Muscle of arm (tissue), 12 donors: ENCODE results near the gene UBXN2A. TPM values are rescaled to one million over a fixed set of nuclear protein-coding genes. Genes with fewer than 3 reads are reported as not detected.
"Not testable (repeated sequence)": the region's sequence is repeated elsewhere in the genome, so short reads cannot be mapped to it uniquely, and the experiment has no call there.

Experiments
- DNase-seq: peaks from one replicate; pipeline ENCODE4 v3.0.0-alpha.2; 2013
- polyA plus RNA-seq, 12 donors: library from polyadenylated mRNA; unstranded; fragments of 120-200 nt; gene quantifications; one replicate each; pipeline ENCODE4 v1.2.1, GENCODE V29; 2013; ENCODE audit not compliant: insufficient read length in 12 of 12

Gene UBXN2A
- polyA plus RNA-seq, 12 donors = 15.3 to 68.6 (median 20.9) TPM

DNA sequence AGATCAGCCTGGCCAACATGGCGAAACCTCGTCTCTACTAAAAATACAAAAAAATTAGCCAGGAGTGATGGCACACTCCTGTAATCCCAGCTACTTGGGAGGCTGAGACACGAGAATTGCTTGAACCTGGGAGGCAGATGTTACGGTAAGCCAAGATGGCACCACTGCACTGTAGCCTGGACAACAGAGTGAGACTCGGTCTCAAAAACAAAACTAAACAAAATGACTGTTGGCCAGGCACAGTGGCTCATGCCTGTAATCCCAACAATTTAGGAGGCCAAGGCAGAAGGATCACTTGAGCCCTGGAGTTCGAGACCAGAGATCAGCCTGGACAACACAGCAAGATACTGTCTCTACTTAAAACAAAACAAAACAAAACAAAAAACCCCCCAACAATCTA, 102.9 kb downstream of the UBXN2A start:
- not testable (repeated sequence) for DNase-seq

- DNase-seq = no peak
Measured at GRCh38 chr2:24045511-24046508, 105.5 kb downstream of the UBXN2A start.

GRCh38 chr2:24046599-24046929, 106.3 kb downstream of the UBXN2A start:
- no peak for DNase-seq

- DNase-seq = peak; percentile 96
Measured at GRCh38 chr2:24046930-24047702, 106.9 kb downstream of the UBXN2A start, which contains the start of gene WDCP. TSS of gene WDCP (minus strand) at chr2:24047391. CDS start at chr2:24039494, 7,897 bp downstream.

GRCh38 chr2:24047703-24048033, 107.4 kb downstream of the UBXN2A start:
- DNase-seq = no peak

GRCh38 chr2:24048769-24049484, 108.7 kb downstream of the UBXN2A start:
- no peak for DNase-seq

DNA sequence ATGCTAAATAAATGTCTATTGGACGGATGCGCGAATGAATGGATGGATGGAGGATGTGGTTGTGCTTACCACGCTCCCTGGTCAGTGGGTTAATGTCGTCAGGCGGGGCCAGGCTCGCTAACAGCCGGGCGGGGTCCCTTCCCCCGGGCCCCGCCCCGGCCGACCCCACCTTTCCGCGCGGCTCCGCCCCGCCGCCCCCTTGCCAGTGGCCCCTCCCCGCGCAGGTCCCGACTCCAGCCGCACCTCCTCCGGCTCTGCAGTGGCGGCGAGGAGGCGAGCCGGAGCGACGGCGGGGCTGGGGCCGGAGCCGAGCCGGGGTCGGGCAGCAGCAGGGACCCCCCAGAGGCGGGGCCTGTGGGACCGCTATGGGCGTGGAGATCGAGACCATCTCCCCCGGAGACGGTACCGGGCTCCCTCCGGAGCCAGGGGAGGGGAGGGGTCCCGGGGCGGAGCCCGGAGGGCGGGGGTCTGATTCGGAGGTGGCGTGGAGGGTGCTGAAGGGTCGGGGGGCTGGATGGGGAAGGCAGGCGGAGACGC, 109.3 kb downstream of the UBXN2A start, which contains the start of gene FKBP1B:
Gene FKBP1B (plus strand): TSS at position 257 of the 537 bp plus-strand sequence. CDS start 109 bp downstream, at position 366.
- peak; percentile 20 for DNase-seq

DNA sequence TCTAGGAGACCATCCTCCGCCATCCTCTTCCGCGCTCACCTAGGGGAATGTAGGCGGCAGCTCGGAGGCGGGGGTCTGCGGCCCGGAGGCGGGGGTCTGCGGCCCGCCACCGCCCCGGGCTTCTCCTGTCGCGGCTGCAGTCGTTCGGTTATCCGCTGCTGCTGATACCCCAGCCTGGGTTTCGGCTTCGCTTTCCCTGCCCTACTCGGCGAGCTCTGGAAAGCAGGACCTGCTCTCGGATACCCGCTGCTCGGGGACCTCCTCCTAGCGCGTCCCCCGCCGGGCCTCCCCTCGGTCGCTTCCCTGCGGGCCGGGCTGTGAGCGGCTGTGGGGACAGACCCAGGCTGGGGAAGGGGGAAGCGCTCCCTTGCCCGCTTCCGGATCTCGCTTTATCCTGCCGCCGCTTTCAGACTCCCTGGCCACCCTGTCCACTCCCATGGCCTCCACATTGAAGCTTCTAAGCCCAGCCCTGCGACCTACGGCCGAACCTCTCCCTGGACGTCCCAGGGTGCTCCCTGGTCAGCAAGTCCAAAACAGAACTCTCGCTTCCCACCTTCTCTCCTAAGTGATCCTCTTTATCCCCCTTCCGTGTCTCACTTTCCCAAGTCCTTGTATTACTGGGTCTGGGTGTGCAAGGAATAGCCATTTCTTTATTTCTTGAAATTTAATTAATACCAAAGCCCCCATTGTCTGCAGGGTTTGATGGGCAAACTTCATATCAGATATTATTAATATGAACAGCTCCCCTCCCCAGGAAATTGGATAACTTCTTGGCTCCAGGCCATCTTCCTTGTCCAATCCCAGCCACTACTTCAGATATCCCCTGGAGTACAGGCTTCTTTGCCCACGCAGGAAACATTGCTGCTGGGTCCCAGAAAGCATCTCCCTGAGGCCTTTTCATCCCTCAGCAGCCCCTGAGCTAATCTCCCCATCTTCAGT, 110.0 kb downstream of the UBXN2A start:
- peak; percentile 17 for DNase-seq

DNA sequence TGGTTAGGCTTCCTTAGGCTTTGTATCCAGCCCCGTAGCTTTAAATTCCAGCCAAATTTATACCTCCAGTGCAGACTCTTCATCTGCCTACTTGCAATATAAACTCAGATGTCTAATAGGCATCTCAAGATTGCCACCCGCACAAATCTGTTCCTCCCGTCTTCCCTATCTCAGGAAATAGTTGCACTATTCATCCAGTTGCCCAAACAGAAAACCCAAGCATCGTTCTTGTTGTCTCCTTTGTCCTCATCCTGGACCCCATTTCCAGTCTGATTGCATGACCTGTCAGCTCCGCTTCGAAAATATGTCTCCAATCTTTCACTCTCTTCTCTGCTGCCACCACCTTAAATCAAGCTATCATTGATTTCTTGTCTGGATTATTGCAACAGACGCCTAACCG, 111.6 kb downstream of the UBXN2A start:
- DNase-seq = no peak

DNA sequence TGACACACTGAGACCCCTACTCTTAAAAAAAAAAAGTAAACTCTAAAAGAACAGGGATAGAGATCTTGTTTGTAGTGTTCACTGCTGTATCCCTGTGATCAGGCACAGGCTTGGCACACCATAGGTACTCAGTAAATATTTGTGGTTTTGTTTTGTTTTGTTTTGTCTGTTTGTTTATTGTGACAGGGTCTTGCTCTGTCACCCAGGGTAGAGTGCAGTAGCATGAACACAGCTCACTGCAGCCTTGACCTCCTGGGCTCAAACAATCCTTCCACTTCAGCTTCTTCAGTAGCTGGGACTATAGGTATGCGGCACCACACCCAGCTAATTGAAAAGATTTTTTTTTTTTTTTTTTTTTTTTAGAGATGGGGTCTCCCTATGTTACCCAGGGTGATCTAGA, 112.7 kb downstream of the UBXN2A start:
- no peak for DNase-seq

Other genes starting within 250 kb of the UBXN2A start
- 10 to 100 TPM in 11 of 12 donors, not detected in 1; 10.7 to 19.5 (median 13.9) TPM for gene ATAD2B, start 13.3 kb upstream of the UBXN2A start, polyA plus RNA-seq
- 1 to 10 TPM in 10 of 12 donors, not detected in 2; 1.8 to 3.1 (median 2.1) TPM for gene MFSD2B, start 69.6 kb downstream of the UBXN2A start, polyA plus RNA-seq
- gene WDCP, start 106.9 kb downstream of the UBXN2A start, polyA plus RNA-seq = 10 to 100 TPM in 10 of 12 donors, 1 to 10 TPM in 1, not detected in 1; 9.0 to 11.5 (median 11.0) TPM
- 1 to 10 TPM in 10 of 12 donors, not detected in 2; 1.9 to 4.6 (median 2.9) TPM for gene FKBP1B, start 109.3 kb downstream of the UBXN2A start, polyA plus RNA-seq
- 100 to 1,000 TPM in 5 of 12 donors, 10 to 100 TPM in 6, not detected in 1; 67.7 to 139 (median 99.0) TPM for gene SF3B6, start 135.9 kb downstream of the UBXN2A start, polyA plus RNA-seq
- 10 to 100 TPM in 11 of 12 donors, not detected in 1; 26.4 to 47.1 (median 31.7) TPM for gene TP53I3, start 144.4 kb downstream of the UBXN2A start, polyA plus RNA-seq
- 1 to 10 TPM in 10 of 12 donors, not detected in 2; 1.0 to 2.5 (median 1.9) TPM for gene PFN4, start 182.9 kb downstream of the UBXN2A start, polyA plus RNA-seq
- 10 to 100 TPM in 10 of 12 donors, not detected in 2; 14.6 to 25.5 (median 19.2) TPM for gene FAM228B, start 183.0 kb downstream of the UBXN2A start, polyA plus RNA-seq
- gene FAM228A, start 234.6 kb downstream of the UBXN2A start, polyA plus RNA-seq = 1 to 10 TPM in 2 of 12 donors, under 1 TPM in 8, not detected in 2; 0.13 to 1.2 (median 0.60) TPM